Vagina (tissue), 2 donors: ENCODE data around the gene ELAC2. TPM values are rescaled to one million over a fixed set of nuclear protein-coding genes. Genes with fewer than 3 reads are reported as not detected.

ENCODE experiments used
- DNase-seq, 2 donors: peaks; one replicate each; pipeline ENCODE4 v3.0.0-alpha.2; 2017; ENCODE audit errors: extremely low spot score in 2 of 2
- H3K27ac ChIP-seq: fragments of 200-600 bp; sonication (generic); one replicate; pipeline ENCODE4 v1.5.1; 2019
- H3K27me3 ChIP-seq: fragments of 200-600 bp; sonication (generic); one replicate; pipeline ENCODE4 v1.5.1; 2019
- H3K36me3 ChIP-seq, 2 donors: fragments of 200-600 bp; sonication (generic); one replicate each; pipeline ENCODE4 v1.5.1; 2017 to 2019
- H3K4me1 ChIP-seq: fragments of 200-600 bp; sonication (generic); one replicate; pipeline ENCODE4 v1.5.1; 2019
- H3K4me3 ChIP-seq, 2 donors: fragments of 200-600 bp; sonication (generic); 1 replicate in 1 of 2; 2 replicates in 1 of 2; pipeline ENCODE4 v1.5.1; 2016 to 2019
- H3K9me3 ChIP-seq: fragments of 200-600 bp; sonication (generic); one replicate; pipeline ENCODE4 v1.5.1; 2019
- CTCF ChIP-seq, 3 experiments: fragments of 450-650 bp in 2 of 3; fragments of 200-600 bp in 1 of 3; sonication (generic) in 1 of 3; IDR thresholded peaks; one replicate each; pipeline ENCODE4 v1.5.1; 2017 to 2019; ENCODE audit warnings: antibody characterized with exemption in 3 of 3, mild to moderate bottlenecking in 2 of 3, moderate library complexity in 2 of 3
- POLR2A ChIP-seq, 2 donors: fragments of 450-650 bp; IDR thresholded peaks; one replicate each; pipeline ENCODE4 v1.6.1; 2017; ENCODE audit warnings: antibody characterized with exemption in 2 of 2, mild to moderate bottlenecking in 2 of 2, moderate library complexity in 2 of 2
- POLR2AphosphoS5 ChIP-seq, 2 donors: sonication (generic); formaldehyde crosslinking; IDR thresholded peaks; one replicate each; pipeline ENCODE4 v1.9.0; 2017; ENCODE audit warnings: antibody characterized with exemption in 2 of 2, mild to moderate bottlenecking in 2 of 2, low read depth in 1 of 2; ENCODE audit not compliant: insufficient read depth in 1 of 2
- intact Hi-C: fragments of 100-400 bp; cut with DNase I; formaldehyde crosslinking; loops from one replicate; pipeline ENCODE4 v1.15.1; 2023
- total RNA-seq: library from RNA; depleted of rRNA; stranded (reverse); fragments of >200 nt; gene quantifications from one replicate; pipeline ENCODE4 v1.2.3, GENCODE V29; 2016

ELAC2 gene
- total RNA-seq, 1 donor from 2014 or later = 134 TPM

GRCh38 chr17:13029340-13029739, 11.5 kb upstream of the ELAC2 start:
- H3K36me3 ChIP-seq = no peaks in the 10 kb centered on the region
- H3K27ac ChIP-seq = no peak overlapping the region
- no peaks in the 10 kb centered on the region for H3K9me3 ChIP-seq
- TF ChIP-seq CTCF (IDR thresholded peaks at IDR 0.05) = no peak
- TF ChIP-seq POLR2A (IDR thresholded peaks at IDR 0.05) = no peak
- no peak for TF ChIP-seq POLR2AphosphoS5 (IDR thresholded peaks at IDR 0.05; ENCODE audit: insufficient read depth in 1 of 2, low read depth in 1 of 2)
- intact Hi-C loops = no loop called here
- DNase-seq = no peak
- H3K4me3 ChIP-seq = no peak overlapping the region
- no peaks in the 10 kb centered on the region for H3K27me3 ChIP-seq
- no peaks in the 10 kb centered on the region for H3K4me1 ChIP-seq

GRCh38 chr17:13027246-13027645, 9.4 kb upstream of the ELAC2 start:
- intact Hi-C loops = no loop called here
- no peaks in the 10 kb centered on the region for H3K27me3 ChIP-seq
- no peak for DNase-seq

GRCh38 chr17:13025687-13026086, 7.9 kb upstream of the ELAC2 start:
- H3K36me3 ChIP-seq = no peaks in the 10 kb centered on the region
- no peak overlapping the region for H3K27ac ChIP-seq
- intact Hi-C loops = no loop called here
- H3K27me3 ChIP-seq = no peaks in the 10 kb centered on the region
- H3K9me3 ChIP-seq = no peaks in the 10 kb centered on the region
- no peak for DNase-seq
- no peaks in the 10 kb centered on the region for H3K4me1 ChIP-seq
- no peak for TF ChIP-seq CTCF (IDR thresholded peaks at IDR 0.05)
- no peak for TF ChIP-seq POLR2A (IDR thresholded peaks at IDR 0.05)
- no peak for TF ChIP-seq POLR2AphosphoS5 (IDR thresholded peaks at IDR 0.05; ENCODE audit: insufficient read depth in 1 of 2, low read depth in 1 of 2)
- H3K4me3 ChIP-seq = no peak overlapping the region

More at GRCh38 chr17:13027246-13027645, 9.4 kb upstream of the ELAC2 start:
- Histone ChIP-seq H3K9me3 (no peaks in the 10 kb centered on the region), H3K4me1 (no peaks in the 10 kb centered on the region), H3K27ac (no peak overlapping the region), H3K4me3 (no peak overlapping the region), H3K36me3 (no peaks in the 10 kb centered on the region)
- no peak for TF ChIP-seq CTCF (IDR thresholded peaks at IDR 0.05)
- TF ChIP-seq POLR2A (IDR thresholded peaks at IDR 0.05) = no peak
- no peak for TF ChIP-seq POLR2AphosphoS5 (IDR thresholded peaks at IDR 0.05; ENCODE audit: insufficient read depth in 1 of 2, low read depth in 1 of 2)

- H3K4me3 ChIP-seq = no peak overlapping the region
- no peaks in the 10 kb centered on the region for H3K36me3 ChIP-seq
- intact Hi-C loops = no loop called here
- H3K4me1 ChIP-seq = no peaks in the 10 kb centered on the region
- no peak for TF ChIP-seq POLR2A (IDR thresholded peaks at IDR 0.05)
- TF ChIP-seq CTCF (IDR thresholded peaks at IDR 0.05) = no peak
- no peak for TF ChIP-seq POLR2AphosphoS5 (IDR thresholded peaks at IDR 0.05; ENCODE audit: insufficient read depth in 1 of 2, low read depth in 1 of 2)
- no peaks in the 10 kb centered on the region for H3K27me3 ChIP-seq
- no peaks in the 10 kb centered on the region for H3K9me3 ChIP-seq
- no peak overlapping the region for H3K27ac ChIP-seq
- no peak for DNase-seq
Measured at GRCh38 chr17:13025258-13025627, 7.4 kb upstream of the ELAC2 start.

- intact Hi-C loops = no loop called here
- Histone ChIP-seq H3K4me3 (no peak overlapping the region), H3K27me3 (no peaks in the 10 kb centered on the region), H3K36me3 (no peaks in the 10 kb centered on the region), H3K9me3 (no peaks in the 10 kb centered on the region), H3K27ac (no peak overlapping the region), H3K4me1 (no peaks in the 10 kb centered on the region)
- TF ChIP-seq POLR2AphosphoS5 (IDR thresholded peaks at IDR 0.05; ENCODE audit: insufficient read depth in 1 of 2, low read depth in 1 of 2) (no peak), CTCF (IDR thresholded peaks at IDR 0.05) (peak; percentile 49 to 68 (median 56))
- no peak for DNase-seq
Measured at GRCh38 chr17:13024526-13025257, 6.9 kb upstream of the ELAC2 start.
